Effector memory CD8-positive, alpha-beta T cell (primary cell): ENCODE measurements around the gene MAP2K5.

ENCODE experiments used
- ATAC-seq: fragments of 150-1000 bp; cut with Tn5 transposase; replicated peaks from 2 replicates; pipeline ENCODE4 v1.10.0; 2021; ENCODE audit warnings: mild to moderate bottlenecking, moderate library complexity
- DNase-seq, 3 experiments: peaks; one replicate each; pipeline ENCODE4 v3.0.0; 2021
- H3K27ac Mint-ChIP-seq, 2 donors: one replicate each; pipeline ENCODE4 v1.8.0; 2022; ENCODE audit warnings: mild to moderate bottlenecking in 2 of 2, mixed read lengths in 2 of 2, moderate library complexity in 2 of 2
- H3K27me3 Mint-ChIP-seq, 2 donors: one replicate each; pipeline ENCODE4 v1.8.0; 2022; ENCODE audit warnings: mixed read lengths in 2 of 2
- H3K36me3 Mint-ChIP-seq: one replicate; pipeline ENCODE4 v1.8.0; 2022; ENCODE audit warnings: mild to moderate bottlenecking, moderate library complexity, mixed read lengths; ENCODE audit not compliant: insufficient read depth
- H3K4me1 Mint-ChIP-seq, 2 donors: one replicate each; pipeline ENCODE4 v1.8.0; 2022; ENCODE audit warnings: low read depth in 2 of 2, mixed read lengths in 2 of 2
- H3K4me3 Mint-ChIP-seq, 2 donors: one replicate each; pipeline ENCODE4 v1.8.0; 2022; ENCODE audit warnings: mild to moderate bottlenecking in 2 of 2, mixed read lengths in 2 of 2, moderate library complexity in 2 of 2
- H3K9me3 Mint-ChIP-seq, 2 donors: one replicate each; pipeline ENCODE4 v1.8.0; 2022; ENCODE audit warnings: mixed read lengths in 2 of 2

Gene MAP2K5

DNA sequence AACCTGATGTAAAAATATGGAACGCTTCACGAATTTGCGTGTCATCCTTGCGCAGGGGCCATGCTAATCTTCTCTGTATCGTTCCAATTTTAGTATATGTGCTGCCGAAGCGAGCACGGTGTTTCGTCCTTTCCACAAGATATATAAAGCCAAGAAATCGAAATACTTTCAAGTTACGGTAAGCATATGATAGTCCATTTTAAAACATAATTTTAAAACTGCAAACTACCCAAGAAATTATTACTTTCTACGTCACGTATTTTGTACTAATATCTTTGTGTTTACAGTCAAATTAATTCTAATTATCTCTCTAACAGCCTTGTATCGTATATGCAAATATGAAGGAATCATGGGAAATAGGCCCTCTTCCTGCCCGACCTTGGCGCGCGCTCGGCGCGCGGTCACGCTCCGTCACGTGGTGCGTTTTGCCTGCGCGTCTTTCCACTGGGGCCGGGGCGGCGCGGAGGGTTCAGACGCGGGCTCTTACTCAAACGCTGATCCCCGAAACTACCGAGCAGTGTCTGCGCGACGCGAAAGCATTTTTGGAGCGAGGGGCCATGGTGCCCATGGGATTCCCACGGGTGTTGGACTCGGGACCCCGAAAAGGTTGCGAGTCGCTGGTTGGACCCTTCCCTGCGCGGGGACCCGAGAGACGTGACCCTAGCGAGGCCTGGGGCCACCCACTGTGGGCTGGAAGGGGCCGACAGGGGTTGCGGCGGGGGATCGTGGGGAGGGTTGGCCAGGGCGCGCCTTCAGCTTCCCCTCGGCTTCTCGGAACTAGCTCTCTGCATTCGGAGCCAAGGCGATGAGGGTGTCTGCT is 297.6 kb downstream of the MAP2K5 start, which contains the start of gene RNU6-1:
Gene RNU6-1 (minus strand): TSS at position 117 of the 820 bp plus-strand sequence.
- Mint-ChIP-seq H3K27me3 (peaks cover 8 to 17% of the 10 kb centered on the region in 2 donors), H3K36me3 (peaks cover 26% of the 10 kb centered on the region), H3K27ac (peak within 1 kb of the TSS; percentile 98 to 100), H3K4me1 (peaks cover 20 to 24% of the 10 kb centered on the region in 2 donors), H3K9me3 (no peaks in the 10 kb centered on the region), H3K4me3 (peak within 1 kb of the TSS; percentile 88 to 90)
- DNase-seq = peak; percentile 93 to 95 (median 95)
- peak; percentile 89 for ATAC-seq

DNA sequence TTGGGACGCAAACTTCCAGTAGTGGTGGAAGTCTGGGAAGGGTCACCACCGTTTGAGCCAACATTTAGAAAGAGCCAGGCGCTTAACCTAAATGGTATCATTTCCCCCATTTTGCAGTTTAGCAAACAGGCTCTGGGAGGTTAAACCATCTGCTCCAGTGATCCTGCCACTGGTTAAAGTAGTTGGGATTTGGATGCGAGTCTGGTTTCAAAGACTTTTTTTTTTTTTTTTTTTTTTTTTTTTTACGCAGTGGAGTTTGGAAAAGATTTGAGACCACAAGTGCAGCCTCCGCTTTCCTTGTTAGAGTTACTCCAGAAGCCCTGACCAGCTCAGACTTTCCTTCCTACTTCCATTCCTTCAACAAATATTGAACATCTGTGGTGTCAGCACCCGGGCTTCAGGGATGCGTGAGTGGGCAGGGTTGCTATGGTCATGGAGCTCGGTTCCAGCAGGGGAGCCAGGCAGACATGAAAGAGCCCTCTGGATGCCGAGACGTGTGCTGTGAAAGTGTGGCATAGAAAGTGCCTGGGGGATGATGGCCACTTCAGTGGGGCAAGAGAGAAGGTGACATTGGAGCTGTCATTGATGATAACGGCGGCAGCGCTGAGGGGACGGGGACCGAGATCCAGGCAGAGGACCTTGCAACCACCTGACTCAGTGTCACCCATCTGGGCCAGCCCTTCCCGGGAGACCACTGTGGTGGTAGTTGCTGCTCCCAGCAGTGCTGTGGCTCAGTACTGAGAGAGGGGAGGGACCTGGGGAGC is 298.4 kb downstream of the MAP2K5 start:
- H3K27me3 Mint-ChIP-seq = peaks cover under 1 to 9% of the 10 kb centered on the region in 2 donors
- H3K27ac Mint-ChIP-seq = peak overlapping the region; percentile 98 to 100
- no peak for DNase-seq
- peaks cover 14 to 19% of the 10 kb centered on the region in 2 donors for H3K4me1 Mint-ChIP-seq
- H3K36me3 Mint-ChIP-seq = peaks cover 26% of the 10 kb centered on the region
- H3K9me3 Mint-ChIP-seq = no peaks in the 10 kb centered on the region
- ATAC-seq = no peak
- peak overlapping the region; percentile 88 to 90 for H3K4me3 Mint-ChIP-seq

DNA sequence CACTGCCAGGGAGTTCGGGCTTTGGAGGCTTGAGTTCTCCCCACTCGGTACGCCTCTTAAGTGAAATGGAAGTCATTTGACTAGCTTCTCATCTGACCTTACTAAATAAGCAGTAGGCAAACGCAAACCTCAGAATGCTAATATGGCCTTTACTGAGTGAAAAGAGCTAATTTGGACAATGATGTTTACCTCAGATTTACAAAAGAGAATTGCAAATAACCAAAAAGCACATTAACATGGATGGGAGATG is 298.9 kb downstream of the MAP2K5 start:
- H3K27me3 Mint-ChIP-seq = peaks cover 0 to 4% of the 10 kb centered on the region in 2 donors
- ATAC-seq = no peak
- DNase-seq = no peak
- H3K36me3 Mint-ChIP-seq = peaks cover 26% of the 10 kb centered on the region
- H3K9me3 Mint-ChIP-seq = no peaks in the 10 kb centered on the region
- peaks cover 9 to 16% of the 10 kb centered on the region in 2 donors for H3K4me1 Mint-ChIP-seq
- H3K27ac Mint-ChIP-seq = no peak overlapping the region
- peak overlapping the region; percentile 88 to 90 for H3K4me3 Mint-ChIP-seq

DNA sequence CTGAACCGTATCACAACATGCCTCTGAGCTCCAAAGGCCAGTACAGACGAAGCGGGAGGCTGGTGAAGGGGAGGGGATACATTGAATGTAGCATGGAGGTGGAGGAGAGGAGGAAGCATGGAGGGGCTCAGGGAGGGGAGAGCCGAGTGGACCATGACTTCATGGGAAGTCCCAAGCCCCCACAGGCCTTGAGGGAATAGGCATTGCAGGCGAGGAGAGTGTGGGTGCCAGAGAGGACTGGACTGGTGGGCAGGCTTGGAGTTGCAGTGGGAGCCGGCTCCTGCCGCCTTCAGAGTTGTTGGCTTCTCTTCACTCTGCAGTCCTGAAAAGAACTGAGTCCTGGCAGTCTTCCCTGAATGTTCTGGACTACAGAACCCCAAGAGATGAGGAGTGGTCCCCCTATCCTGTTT is 300.6 kb downstream of the MAP2K5 start:
- peaks cover 0 to 8% of the 10 kb centered on the region in 2 donors for H3K27me3 Mint-ChIP-seq
- H3K27ac Mint-ChIP-seq = no peak overlapping the region
- ATAC-seq = no peak
- peaks cover 26% of the 10 kb centered on the region for H3K36me3 Mint-ChIP-seq
- no peak overlapping the region for H3K4me3 Mint-ChIP-seq
- H3K4me1 Mint-ChIP-seq = peaks cover 7 to 15% of the 10 kb centered on the region in 2 donors
- no peak for DNase-seq
- H3K9me3 Mint-ChIP-seq = no peaks in the 10 kb centered on the region

DNA sequence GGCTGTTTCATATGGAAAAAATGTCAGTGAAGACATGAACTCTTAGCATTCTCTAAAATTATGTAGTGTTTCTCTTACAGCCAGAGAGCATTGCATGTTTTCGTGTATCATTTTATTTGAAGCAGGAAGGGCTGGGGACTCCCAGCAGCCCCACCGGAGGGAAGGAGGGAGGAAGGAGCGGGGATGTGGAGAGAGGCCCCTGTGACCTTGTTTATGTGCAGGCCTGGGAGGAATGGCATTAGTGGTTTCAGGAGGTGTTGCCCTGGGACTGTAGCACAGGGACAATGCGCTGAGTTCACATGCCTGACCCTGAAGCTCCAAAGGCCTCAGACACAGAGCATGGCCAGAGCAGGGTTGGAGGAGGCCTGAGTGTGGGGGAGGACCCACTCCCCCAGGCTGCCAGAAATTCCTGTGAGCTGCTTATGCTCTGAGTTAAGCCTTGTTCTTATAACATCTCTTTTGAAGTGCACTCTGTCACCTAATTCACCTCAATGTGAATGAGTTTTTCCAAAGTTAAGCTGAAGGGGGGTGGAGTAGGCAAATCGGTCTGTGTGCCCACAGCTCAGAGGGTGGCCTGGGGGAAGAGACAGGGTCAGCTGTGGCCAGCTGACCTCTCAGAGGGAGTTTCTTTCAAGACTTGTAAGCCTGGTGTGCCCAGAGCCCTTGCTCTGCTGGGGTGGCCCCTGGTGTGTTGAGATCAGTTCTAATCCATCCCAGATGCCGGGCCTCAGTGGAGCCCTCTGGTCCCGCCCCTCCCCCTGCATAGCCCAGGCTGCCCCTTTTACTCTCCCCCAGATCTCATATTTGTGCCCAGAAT is 301.3 kb downstream of the MAP2K5 start:
- ATAC-seq = no peak
- DNase-seq = no peak
- Mint-ChIP-seq H3K4me1 (peaks cover 7 to 15% of the 10 kb centered on the region in 2 donors), H3K36me3 (peaks cover 25% of the 10 kb centered on the region), H3K27ac (no peak overlapping the region), H3K27me3 (peaks cover 0 to 11% of the 10 kb centered on the region in 2 donors), H3K9me3 (no peaks in the 10 kb centered on the region), H3K4me3 (no peak overlapping the region)

DNA sequence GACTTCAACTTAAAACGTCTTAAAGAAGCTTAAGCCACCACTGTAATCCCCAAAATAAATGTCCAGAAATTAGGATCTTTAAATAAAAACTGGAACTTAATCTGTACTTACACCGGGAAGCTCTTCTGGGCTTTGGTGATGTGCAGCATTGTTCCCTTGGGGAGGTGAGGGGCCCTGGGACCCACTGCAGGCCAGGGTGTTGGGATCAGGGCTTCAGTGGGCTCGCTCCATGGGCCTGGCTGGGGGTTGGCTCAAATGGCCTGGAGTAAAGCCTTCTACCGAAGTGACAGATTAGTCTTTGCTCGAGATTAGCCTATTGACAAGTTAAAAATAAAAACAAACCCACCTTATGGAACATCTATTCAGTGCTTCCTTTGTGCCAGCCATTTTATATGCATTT is 303.5 kb downstream of the MAP2K5 start:
- Mint-ChIP-seq H3K27me3 (peaks cover 12 to 24% of the 10 kb centered on the region in 2 donors), H3K9me3 (no peaks in the 10 kb centered on the region), H3K27ac (no peak overlapping the region), H3K4me3 (no peak overlapping the region), H3K36me3 (peaks cover 3% of the 10 kb centered on the region), H3K4me1 (peaks cover 4 to 5% of the 10 kb centered on the region in 2 donors)
- ATAC-seq = no peak
- no peak for DNase-seq

DNA sequence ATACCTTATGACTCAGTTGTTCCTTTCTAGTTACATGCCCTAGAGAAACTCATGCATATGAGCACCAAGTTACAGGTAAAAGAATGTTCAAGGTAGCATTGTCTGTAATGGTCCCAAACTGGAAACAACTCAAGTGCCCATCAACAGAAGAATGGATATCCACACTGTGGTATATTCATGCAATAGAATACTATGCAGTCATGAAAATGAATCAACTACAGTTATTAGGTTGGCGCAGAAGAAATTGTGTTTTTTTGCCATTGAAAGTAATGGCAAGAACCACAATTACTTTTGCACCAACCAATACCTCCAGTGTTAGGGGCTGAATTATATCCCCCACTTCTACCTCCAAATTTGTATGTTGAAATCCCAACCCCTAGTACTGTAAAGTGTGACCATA is 307.0 kb downstream of the MAP2K5 start:
- Mint-ChIP-seq H3K4me1 (no peaks in the 10 kb centered on the region), H3K9me3 (no peaks in the 10 kb centered on the region), H3K27ac (no peak overlapping the region)

DNA sequence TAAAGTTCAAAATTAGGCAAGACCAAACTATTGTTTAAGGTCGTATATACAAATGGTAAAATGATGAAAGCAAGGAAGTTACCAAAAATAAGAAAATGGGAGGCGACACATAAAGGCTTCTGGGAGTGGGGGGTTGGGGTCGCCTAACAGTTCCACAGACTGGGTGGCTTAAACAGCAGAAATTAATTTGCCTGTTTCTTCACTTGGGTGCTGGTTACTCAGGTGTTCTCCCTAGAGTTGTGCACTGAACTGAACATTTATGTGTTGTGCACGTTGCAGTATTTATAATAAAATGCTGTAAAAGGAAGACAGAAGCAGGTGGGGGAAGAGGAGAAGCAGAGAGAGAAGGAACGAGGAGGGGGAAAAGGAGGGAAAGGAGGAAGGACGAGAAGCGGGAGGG is 307.8 kb downstream of the MAP2K5 start:
- Mint-ChIP-seq H3K4me1 (no peaks in the 10 kb centered on the region), H3K27ac (no peak overlapping the region), H3K36me3 (no peaks in the 10 kb centered on the region), H3K9me3 (no peaks in the 10 kb centered on the region), H3K4me3 (no peak overlapping the region), H3K27me3 (peaks cover 21 to 47% of the 10 kb centered on the region in 2 donors)
- DNase-seq (no peak), ATAC-seq (no peak)

More for the DNA sequence above, 307.0 kb downstream of the MAP2K5 start:
- Mint-ChIP-seq H3K36me3 (no peaks in the 10 kb centered on the region), H3K27me3 (peaks cover 21 to 47% of the 10 kb centered on the region in 2 donors), H3K4me3 (no peak overlapping the region)
- ATAC-seq (no peak), DNase-seq (no peak)

DNA sequence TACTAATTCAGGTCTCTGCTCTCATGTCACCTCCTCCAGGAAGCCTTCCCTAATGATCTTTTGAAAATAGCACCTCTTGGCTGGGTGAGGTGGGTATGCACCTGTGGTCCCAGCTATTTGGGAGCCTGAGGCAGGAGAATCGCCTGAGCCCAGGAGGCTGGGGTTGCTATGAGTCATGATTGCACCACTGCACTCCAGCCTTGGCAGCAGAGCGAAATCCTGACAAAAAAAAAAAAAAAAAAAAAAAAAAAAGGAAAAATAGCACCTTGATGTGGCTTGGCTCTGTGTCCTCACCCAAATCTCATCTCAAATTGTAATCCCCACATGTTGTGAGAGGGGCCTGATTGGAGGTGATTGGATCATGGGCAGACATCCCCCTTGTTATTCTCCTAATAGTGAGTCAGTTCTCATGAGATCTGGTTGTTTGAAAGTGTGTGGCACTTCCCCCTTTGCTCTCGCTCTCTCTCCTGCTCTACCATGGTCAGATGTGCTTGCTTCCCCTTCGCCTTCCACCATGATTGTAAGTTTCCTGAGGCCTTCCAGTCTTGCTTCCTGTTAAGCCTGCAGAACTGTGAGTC is 308.6 kb downstream of the MAP2K5 start:
- DNase-seq = no peak
- ATAC-seq = no peak

DNA sequence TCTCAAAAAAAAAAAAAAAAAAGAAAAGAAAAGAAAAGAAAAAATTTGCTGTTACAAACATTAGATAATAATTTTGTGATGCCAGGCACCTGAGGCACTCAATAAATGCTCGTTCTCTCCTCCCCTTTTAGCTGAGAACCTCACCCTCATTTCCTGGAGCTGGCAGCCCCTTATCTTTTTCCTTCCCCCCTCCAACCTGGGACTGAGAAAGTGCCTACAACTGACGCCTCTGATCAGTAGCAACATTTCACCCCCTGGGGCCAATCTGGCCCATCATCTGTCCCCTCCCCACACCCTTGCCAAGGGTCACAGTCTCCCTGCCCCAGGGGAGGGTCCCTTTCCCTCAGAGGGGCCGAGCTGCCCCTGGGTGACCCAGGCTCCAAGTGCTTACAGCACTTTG is 309.9 kb downstream of the MAP2K5 start:
- no peaks in the 10 kb centered on the region for H3K4me1 Mint-ChIP-seq
- DNase-seq (no peak), ATAC-seq (no peak)
- no peaks in the 10 kb centered on the region for H3K36me3 Mint-ChIP-seq
- H3K27me3 Mint-ChIP-seq = peaks cover 21 to 45% of the 10 kb centered on the region in 2 donors
- H3K9me3 Mint-ChIP-seq = no peaks in the 10 kb centered on the region
- no peak overlapping the region for H3K4me3 Mint-ChIP-seq
- H3K27ac Mint-ChIP-seq = no peak overlapping the region

More for the DNA sequence above, 308.6 kb downstream of the MAP2K5 start:
- no peak overlapping the region for H3K27ac Mint-ChIP-seq
- H3K36me3 Mint-ChIP-seq = no peaks in the 10 kb centered on the region
- no peaks in the 10 kb centered on the region for H3K4me1 Mint-ChIP-seq
- no peaks in the 10 kb centered on the region for H3K9me3 Mint-ChIP-seq
- H3K4me3 Mint-ChIP-seq = no peak overlapping the region
- peaks cover 21 to 47% of the 10 kb centered on the region in 2 donors for H3K27me3 Mint-ChIP-seq

DNA sequence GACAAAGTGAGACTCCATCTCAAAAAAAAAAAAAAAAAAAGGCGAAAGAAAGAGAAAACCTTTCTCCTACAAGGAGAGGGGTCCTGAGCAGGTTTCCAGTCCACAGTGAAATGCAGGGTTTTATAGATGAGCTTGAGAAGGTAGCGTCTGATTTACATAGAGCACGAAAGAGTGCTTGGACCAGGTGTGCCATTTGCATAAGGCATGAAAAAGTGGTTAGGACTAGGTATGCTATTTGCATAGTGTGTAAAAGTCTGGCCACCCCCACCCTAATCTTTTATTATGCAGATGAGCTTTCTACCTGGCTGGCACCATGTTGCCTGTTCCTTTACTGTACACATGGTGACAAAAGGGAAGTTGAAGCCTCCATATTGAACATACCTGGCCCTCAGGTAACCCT is 311.0 kb downstream of the MAP2K5 start:
- ATAC-seq = no peak
- H3K4me1 Mint-ChIP-seq = no peaks in the 10 kb centered on the region
- DNase-seq = no peak
- H3K9me3 Mint-ChIP-seq = no peaks in the 10 kb centered on the region
- H3K27me3 Mint-ChIP-seq = peaks cover 21 to 36% of the 10 kb centered on the region in 2 donors
- H3K4me3 Mint-ChIP-seq = no peak overlapping the region
- H3K27ac Mint-ChIP-seq = no peak overlapping the region
- H3K36me3 Mint-ChIP-seq = no peaks in the 10 kb centered on the region

DNA sequence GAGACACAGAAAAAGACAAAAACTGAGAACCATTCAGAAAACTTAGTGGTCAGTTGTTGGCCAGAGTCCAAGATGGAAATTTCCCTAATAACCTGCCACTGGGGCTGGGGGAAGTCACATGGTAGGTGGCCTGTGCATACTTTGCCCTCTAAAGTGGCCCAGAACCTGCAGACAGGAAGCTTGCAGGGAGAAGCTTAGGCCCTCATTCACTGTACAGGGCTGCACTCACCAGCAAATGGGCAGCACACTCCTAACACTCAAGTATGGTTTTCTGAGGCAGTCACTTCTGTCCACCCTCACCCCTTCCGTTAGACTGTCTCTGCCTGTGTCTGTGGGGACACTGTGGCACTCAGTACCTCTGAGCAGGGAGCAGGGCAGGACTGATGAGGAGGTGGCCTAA is 311.9 kb downstream of the MAP2K5 start:
- Mint-ChIP-seq H3K4me3 (no peak overlapping the region), H3K36me3 (no peaks in the 10 kb centered on the region), H3K27me3 (peaks cover 21 to 38% of the 10 kb centered on the region in 2 donors), H3K27ac (no peak overlapping the region), H3K4me1 (no peaks in the 10 kb centered on the region), H3K9me3 (no peaks in the 10 kb centered on the region)
- no peak for DNase-seq
- no peak for ATAC-seq

DNA sequence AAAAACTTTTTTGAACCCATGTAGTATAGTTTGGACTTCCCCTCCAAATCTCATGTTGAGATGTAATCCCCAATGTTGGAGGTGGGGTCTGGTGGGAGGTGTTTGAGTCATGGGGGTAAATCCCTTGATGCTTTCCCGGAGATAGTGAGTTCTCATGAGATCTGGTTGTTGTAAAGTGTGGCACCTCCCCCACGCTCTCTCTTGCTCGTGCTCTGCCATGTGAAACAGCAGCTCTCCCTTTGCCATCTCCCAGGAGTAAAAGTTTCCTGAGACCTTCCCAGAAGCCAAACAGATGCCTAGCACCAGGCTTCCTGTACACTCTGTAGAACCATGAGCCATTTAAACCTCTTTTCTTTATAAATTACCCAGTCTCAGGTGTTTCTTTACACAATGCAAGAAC is 313.3 kb downstream of the MAP2K5 start:
- no peak overlapping the region for H3K27ac Mint-ChIP-seq
- ATAC-seq (no peak), DNase-seq (no peak)
- H3K27me3 Mint-ChIP-seq = peaks cover 8 to 37% of the 10 kb centered on the region in 2 donors
- no peaks in the 10 kb centered on the region for H3K36me3 Mint-ChIP-seq
- no peak overlapping the region for H3K4me3 Mint-ChIP-seq
- no peaks in the 10 kb centered on the region for H3K4me1 Mint-ChIP-seq
- H3K9me3 Mint-ChIP-seq = no peaks in the 10 kb centered on the region
